HL-60 (cell line): ENCODE data around the gene SHISA4.

Experiments
- DNase-seq, 2 experiments: peaks; one replicate each; pipeline ENCODE4 v3.0.0-alpha.2; 2010 to 2020; ENCODE audit warnings: low read depth in 1 of 2, low spot score in 1 of 2
- H3K27ac ChIP-seq: fragments of 250-450 bp; sonication (Bioruptor Pico); replicated peaks from 2 replicates; pipeline ENCODE4 v1.5.1; 2020; ENCODE audit warnings: mild to moderate bottlenecking, moderate library complexity
- H3K27me3 ChIP-seq: fragments of 250-450 bp; sonication (Bioruptor Pico); 2 replicates; pipeline ENCODE4 v1.5.1; 2021; ENCODE audit warnings: mild to moderate bottlenecking, moderate library complexity; ENCODE audit not compliant: insufficient read depth, poor library complexity, severe bottlenecking
- H3K4me3 ChIP-seq: replicated peaks from 2 replicates; pipeline ENCODE4 v1.5.1; 2011; ENCODE audit warnings: mild to moderate bottlenecking, control low read depth, low read length; ENCODE audit not compliant: insufficient read depth
- CTCF ChIP-seq: IDR thresholded peaks from one replicate; pipeline ENCODE4 v1.5.1; 2011; ENCODE audit warnings: low read length, control low read depth, inconsistent platforms; ENCODE audit not compliant: insufficient read depth
- GABPA ChIP-seq: IDR thresholded peaks from 2 replicates; pipeline ENCODE4 v1.6.1; 2012; ENCODE audit warnings: low read depth
- POLR2AphosphoS5 ChIP-seq: IDR thresholded peaks from 2 replicates; pipeline ENCODE4 v1.6.1; 2012; ENCODE audit warnings: low read depth
- REST ChIP-seq: IDR thresholded peaks from 2 replicates; pipeline ENCODE4 v1.6.1; 2012; ENCODE audit warnings: low read depth; ENCODE audit not compliant: insufficient replicate concordance
- SPI1 ChIP-seq: IDR thresholded peaks from 2 replicates; pipeline ENCODE4 v1.6.1; 2012; ENCODE audit warnings: low read depth, mild to moderate bottlenecking, borderline replicate concordance

The SHISA4 gene

GRCh38 chr1:201883266-201883665 is 5.4 kb upstream of the SHISA4 start:
- no peak for TF ChIP-seq CTCF
- TF ChIP-seq POLR2AphosphoS5: no peak
- no peak for TF ChIP-seq GABPA
- no peak for TF ChIP-seq SPI1
- TF ChIP-seq REST: no peak
- DNase-seq: no peak
- Histone ChIP-seq H3K27ac (peak overlapping the region; percentile 24), H3K4me3 (no peak overlapping the region), H3K27me3 (peaks cover 13% of the 10 kb centered on the region)

- Histone ChIP-seq H3K27me3 (peaks cover 13% of the 10 kb centered on the region), H3K27ac (peak overlapping the region; percentile 24), H3K4me3 (no peak overlapping the region)
- no peak for TF ChIP-seq REST
- TF ChIP-seq POLR2AphosphoS5: peak; percentile 28; the same call in 1 of the 2 replicates
- TF ChIP-seq SPI1: peak; percentile 94
- peak; percentile 16 to 77 for DNase-seq
Measured at GRCh38 chr1:201883786-201884185, 4.9 kb upstream of the SHISA4 start.

- Histone ChIP-seq H3K4me3 (no peak overlapping the region), H3K27ac (peak overlapping the region; percentile 24; the same call in 1 of the 2 replicates), H3K27me3 (peaks cover 19% of the 10 kb centered on the region)
- no peak for DNase-seq
- no peak; the same call in 1 of the 2 replicates for TF ChIP-seq POLR2AphosphoS5
- TF ChIP-seq GABPA: no peak
- no peak for TF ChIP-seq CTCF
- no peak for TF ChIP-seq REST
- no peak for TF ChIP-seq SPI1
Measured at GRCh38 chr1:201884425-201884824, 4.3 kb upstream of the SHISA4 start.

- TF ChIP-seq SPI1 (no peak), GABPA (no peak), CTCF (no peak), POLR2AphosphoS5 (no peak), REST (no peak)
- Histone ChIP-seq H3K27me3 (peaks cover 31% of the 10 kb centered on the region), H3K4me3 (no peak overlapping the region), H3K27ac (no peak overlapping the region)
- DNase-seq: no peak
Measured at GRCh38 chr1:201885531-201886075, 3.1 kb upstream of the SHISA4 start.
